ENCODE results near the gene SLC35F3. TPM values are rescaled to one million over a fixed set of nuclear protein-coding genes. Genes with fewer than 3 reads are reported as not detected.

The SLC35F3 gene
- total and polyA plus RNA-seq, 9 of the 15 experiments (the other 6 are each of a cell fraction or from before 2014, with no cell fraction given): 0.04 to 0.07 (median 0.04) TPM; not detected in 6

GRCh38 chr1:234288946-234289345 is 384.5 kb downstream of the SLC35F3 start:
- FAIRE-seq (no peak), ATAC-seq (no peak), DNase-seq (ENCODE audit: extremely low read depth in 1 of 4, low spot score in 3 of 4) (no peak)
- ChIA-PET CTCF (ENCODE audit: low intra/inter-chr PET ratio) (no interaction called here), POLR2A (interaction anchor here (0.7 kb wide), 1 partner anchor 120 kb away, joined by 4 read pairs; no protein-coding TSS in a partner anchor)
- H3K4me2 ChIP-seq (ENCODE audit: insufficient read depth, low read length): no peak overlapping the region
- H3K9me3 ChIP-seq (replicated peaks; ENCODE audit: control insufficient read depth, insufficient read depth, low read depth, low read length): no peaks in the 10 kb centered on the region
- TF ChIP-seq MECOM (CRISPR knock-in tag; IDR thresholded peaks at IDR 0.05) (no peak), TAL1 (IDR thresholded peaks at IDR 0.05) (no peak), ATF7 (IDR thresholded peaks at IDR 0.05) (peak; percentile 64), ATF1 (CRISPR knock-in tag; IDR thresholded peaks at IDR 0.05) (no peak), ATF1 (tag; IDR thresholded peaks at IDR 0.05) (no peak), FOXJ3 (CRISPR knock-in tag; IDR thresholded peaks at IDR 0.05) (no peak), MAFG (tag; conservative IDR thresholded peaks at IDR 0.05) (no peak), ATF3 (IDR thresholded peaks at IDR 0.05) (0 out of 2 replicates have a peak, but pooled peaks have one; percentile 33), ATF3 (CRISPR knock-in tag; conservative IDR thresholded peaks at IDR 0.05) (no peak), RFX5 (IDR thresholded peaks at IDR 0.05; ENCODE audit: low read depth, low read length) (no peak), POLR2AphosphoS5 (IDR thresholded peaks at IDR 0.05; ENCODE audit: control insufficient read depth, insufficient read depth, low read depth, low read length) (no peak), ZBTB17 (CRISPR knock-in tag; IDR thresholded peaks at IDR 0.05) (no peak), ZKSCAN8 (CRISPR knock-in tag; IDR thresholded peaks at IDR 0.05) (no peak), ZNF354B (CRISPR knock-in tag; IDR thresholded peaks at IDR 0.05) (no peak)
- H3K36me3 ChIP-seq (ENCODE audit: control insufficient read depth, insufficient read depth, low read length): no peaks in the 10 kb centered on the region
- in situ Hi-C loops (cut with MboI) (no loop called here), intact Hi-C loops (cut with micrococcal nuclease) (no loop called here)
- H3K9me1 ChIP-seq (ENCODE audit: control insufficient read depth, insufficient read depth, low read length): no peaks in the 10 kb centered on the region
- H3K4me3 ChIP-seq: no peak overlapping the region
- no peaks in the 10 kb centered on the region for H3K4me1 ChIP-seq (replicated peaks in 1 of 2; ENCODE audit: control insufficient read depth in 2 of 2, insufficient read depth in 2 of 2, low read length in 2 of 2)
- no TSS peak for BruUV-seq (replicated peaks)
- no peaks in the 10 kb centered on the region for H4K20me1 ChIP-seq (replicated peaks; ENCODE audit: control insufficient read depth, insufficient read depth, low read length)
- H2AFZ ChIP-seq (ENCODE audit: low read depth, low read length): no peak overlapping the region
- H3K27ac ChIP-seq (ENCODE audit: extremely low read depth, low read depth, low read length): no peak overlapping the region
- 0% methylated on average over 2 of the region's 2 CpGs for WGBS (ENCODE audit: insufficient coverage, low coverage, missing lambda C conversion rate)
- H3K9ac ChIP-seq (ENCODE audit: insufficient read depth in 1 of 2, low read depth in 2 of 2, low read length in 2 of 2): no peak overlapping the region
- no peaks in the 10 kb centered on the region for H3K79me2 ChIP-seq (ENCODE audit: control insufficient read depth, insufficient read depth, low read length)
- H3K27me3 ChIP-seq (ENCODE audit: control insufficient read depth in 2 of 2, insufficient read depth in 2 of 2, low read length in 2 of 2): peaks cover 3 to 27% of the 10 kb centered on the region in 2 experiments; a peak in 3 of 5 replicates

Measured in K562 (cell line).